HTR-8/SVneo (cell line): ENCODE data around the gene HPS4.

Source experiments
- DNase-seq: peaks from one replicate; pipeline ENCODE4 v3.0.0; 2011; ENCODE audit warnings: low spot score, mixed read lengths; ENCODE audit not compliant: insufficient read length
- FAIRE-seq: peaks from 2 replicates; lab custom pipeline; 2011; peaks lifted over from hg19 to GRCh38; lab: Jason Lieb, UNC

The HPS4 gene

GRCh38 chr22:26474682-26475081 lies 8.9 kb downstream of the HPS4 start:
- FAIRE-seq: no peak
- no peak for DNase-seq

- DNase-seq: no peak
- FAIRE-seq: no peak
These were observed 12.1 kb downstream of the HPS4 start for GRCh38 chr22:26471522-26471921.

GRCh38 chr22:26470807-26471206 lies 12.8 kb downstream of the HPS4 start:
- FAIRE-seq (no peak), DNase-seq (no peak)

- DNase-seq (no peak), FAIRE-seq (no peak)
These were observed 17.4 kb downstream of the HPS4 start for GRCh38 chr22:26466196-26466595.

- no peak for FAIRE-seq
- DNase-seq: no peak
These were observed 19.3 kb downstream of the HPS4 start for GRCh38 chr22:26464312-26464711.

- FAIRE-seq: no peak
- no peak for DNase-seq
These were observed 19.9 kb downstream of the HPS4 start for GRCh38 chr22:26463688-26464087.

- DNase-seq (no peak), FAIRE-seq (no peak)
These were observed 20.4 kb downstream of the HPS4 start for GRCh38 chr22:26463101-26463661.

GRCh38 chr22:26462641-26463040 lies 20.9 kb downstream of the HPS4 start:
- FAIRE-seq (no peak), DNase-seq (no peak)

GRCh38 chr22:26462051-26462450 lies 21.5 kb downstream of the HPS4 start:
- FAIRE-seq: no peak
- no peak for DNase-seq

- DNase-seq: peak; percentile 36
- no peak for FAIRE-seq
These were observed 22.3 kb downstream of the HPS4 start for GRCh38 chr22:26461188-26461810.

GRCh38 chr22:26460202-26460601 lies 23.4 kb downstream of the HPS4 start:
- FAIRE-seq: no peak
- no peak for DNase-seq

- FAIRE-seq (no peak), DNase-seq (no peak)
These were observed 25.8 kb downstream of the HPS4 start for GRCh38 chr22:26457661-26458272.

GRCh38 chr22:26453812-26454500 lies 29.6 kb downstream of the HPS4 start:
- DNase-seq (no peak), FAIRE-seq (no peak)

GRCh38 chr22:26453216-26453615 lies 30.4 kb downstream of the HPS4 start:
- no peak for DNase-seq
- FAIRE-seq: no peak

- FAIRE-seq: no peak
- DNase-seq: no peak
These were observed 31.2 kb downstream of the HPS4 start for GRCh38 chr22:26452236-26453016.

- FAIRE-seq: no peak
- DNase-seq: no peak
These were observed 33.0 kb downstream of the HPS4 start for GRCh38 chr22:26450453-26451185.

- FAIRE-seq (no peak), DNase-seq (no peak)
These were observed 34.6 kb downstream of the HPS4 start for GRCh38 chr22:26448941-26449340.

- FAIRE-seq (no peak), DNase-seq (no peak)
These were observed 35.2 kb downstream of the HPS4 start for GRCh38 chr22:26448334-26448733.

GRCh38 chr22:26447584-26448329 lies 35.8 kb downstream of the HPS4 start:
- FAIRE-seq (no peak), DNase-seq (no peak)
